OCI-LY7 (cell line): ENCODE data around the gene VAV1.

ENCODE experiments used
- EZH2phosphoT487 ChIP-seq: fragments of 200-600 bp; sonication (generic); IDR thresholded peaks from 2 replicates; pipeline ENCODE4 v1.6.1; 2018; ENCODE audit warnings: low read depth, borderline replicate concordance, mild to moderate bottlenecking, mixed run types, antibody characterized with exemption, low read length, moderate library complexity, mixed read lengths
- TF ChIP-seq, protein P1 (sequence below): fragments of 200-600 bp; sonication (generic); conservative IDR thresholded peaks from 2 replicates; pipeline ENCODE4 v1.5.1; 2014; ENCODE audit warnings: mild to moderate bottlenecking, antibody characterized with exemption, low read length, moderate library complexity, mixed read lengths

DNA sequence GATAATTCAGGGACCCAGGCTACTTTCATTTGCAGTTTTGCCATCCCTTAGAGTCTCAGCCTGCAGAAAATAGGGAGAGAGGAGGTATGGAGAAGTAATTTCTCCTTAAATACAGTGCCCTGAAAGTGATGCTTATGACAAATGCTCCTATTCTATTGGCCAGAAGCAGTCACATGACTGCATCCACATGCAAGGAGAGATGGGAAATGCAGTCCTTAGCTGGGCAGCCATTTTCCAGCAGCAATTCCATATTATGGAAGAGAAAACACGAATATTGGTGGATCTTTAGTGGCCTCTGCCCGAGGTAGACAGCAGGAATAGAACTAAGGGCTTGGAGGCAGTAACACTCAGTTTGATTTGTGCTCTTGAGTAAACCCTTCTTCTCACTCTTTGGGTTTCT is 39.4 kb downstream of the VAV1 start:
- TF ChIP-seq, protein P1, sequence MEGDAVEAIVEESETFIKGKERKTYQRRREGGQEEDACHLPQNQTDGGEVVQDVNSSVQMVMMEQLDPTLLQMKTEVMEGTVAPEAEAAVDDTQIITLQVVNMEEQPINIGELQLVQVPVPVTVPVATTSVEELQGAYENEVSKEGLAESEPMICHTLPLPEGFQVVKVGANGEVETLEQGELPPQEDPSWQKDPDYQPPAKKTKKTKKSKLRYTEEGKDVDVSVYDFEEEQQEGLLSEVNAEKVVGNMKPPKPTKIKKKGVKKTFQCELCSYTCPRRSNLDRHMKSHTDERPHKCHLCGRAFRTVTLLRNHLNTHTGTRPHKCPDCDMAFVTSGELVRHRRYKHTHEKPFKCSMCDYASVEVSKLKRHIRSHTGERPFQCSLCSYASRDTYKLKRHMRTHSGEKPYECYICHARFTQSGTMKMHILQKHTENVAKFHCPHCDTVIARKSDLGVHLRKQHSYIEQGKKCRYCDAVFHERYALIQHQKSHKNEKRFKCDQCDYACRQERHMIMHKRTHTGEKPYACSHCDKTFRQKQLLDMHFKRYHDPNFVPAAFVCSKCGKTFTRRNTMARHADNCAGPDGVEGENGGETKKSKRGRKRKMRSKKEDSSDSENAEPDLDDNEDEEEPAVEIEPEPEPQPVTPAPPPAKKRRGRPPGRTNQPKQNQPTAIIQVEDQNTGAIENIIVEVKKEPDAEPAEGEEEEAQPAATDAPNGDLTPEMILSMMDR: no peak
- TF ChIP-seq EZH2phosphoT487: no peak
